Adrenal gland (tissue), 5 donors: ENCODE measurements around the gene KLHL25.

Experiments
- CTCF ChIP-seq, 6 experiments: fragments of 450-650 bp in 4 of 6; fragments of 200-600 bp in 2 of 6; sonication (generic) in 1 of 6; IDR thresholded peaks; 1 replicate in 5 of 6; 2 replicates in 1 of 6; pipeline versions ENCODE4 v1.5.1 to v1.8.0; 2016 to 2021; ENCODE audit warnings: antibody characterized with exemption in 6 of 6, mild to moderate bottlenecking in 2 of 6, moderate library complexity in 1 of 6
- POLR2A ChIP-seq, 2 donors: fragments of 450-650 bp; IDR thresholded peaks; one replicate each; pipeline ENCODE4 v1.6.1; 2017; ENCODE audit warnings: antibody characterized with exemption in 2 of 2, mild to moderate bottlenecking in 2 of 2, moderate library complexity in 1 of 2
- donor health status: DM: no; HTN: no; CAD: no.

GRCh38 chr15:85718981-85719380, 75.7 kb downstream of the KLHL25 start:
- no peak for TF ChIP-seq CTCF (IDR thresholded peaks at IDR 0.05)
- no peak for TF ChIP-seq POLR2A (IDR thresholded peaks at IDR 0.05)
